Esophagus squamous epithelium (tissue), 4 donors: ENCODE results near the gene WDR1.

Source experiments
- POLR2A ChIP-seq, 4 donors: fragments of 450-650 bp; IDR thresholded peaks; one replicate each; pipeline ENCODE4 v1.6.1; 2017; ENCODE audit warnings: antibody characterized with exemption in 4 of 4, mild to moderate bottlenecking in 4 of 4, moderate library complexity in 3 of 4
- TF ChIP-seq, protein P1 (sequence below), 6 experiments: fragments of 450-650 bp in 4 of 6; fragments of 200-600 bp in 2 of 6; sonication (generic) in 2 of 6; IDR thresholded peaks; one replicate each; pipeline ENCODE4 v1.5.1; 2016 to 2019; ENCODE audit warnings: antibody characterized with exemption in 6 of 6, mild to moderate bottlenecking in 4 of 6, moderate library complexity in 4 of 6

DNA sequence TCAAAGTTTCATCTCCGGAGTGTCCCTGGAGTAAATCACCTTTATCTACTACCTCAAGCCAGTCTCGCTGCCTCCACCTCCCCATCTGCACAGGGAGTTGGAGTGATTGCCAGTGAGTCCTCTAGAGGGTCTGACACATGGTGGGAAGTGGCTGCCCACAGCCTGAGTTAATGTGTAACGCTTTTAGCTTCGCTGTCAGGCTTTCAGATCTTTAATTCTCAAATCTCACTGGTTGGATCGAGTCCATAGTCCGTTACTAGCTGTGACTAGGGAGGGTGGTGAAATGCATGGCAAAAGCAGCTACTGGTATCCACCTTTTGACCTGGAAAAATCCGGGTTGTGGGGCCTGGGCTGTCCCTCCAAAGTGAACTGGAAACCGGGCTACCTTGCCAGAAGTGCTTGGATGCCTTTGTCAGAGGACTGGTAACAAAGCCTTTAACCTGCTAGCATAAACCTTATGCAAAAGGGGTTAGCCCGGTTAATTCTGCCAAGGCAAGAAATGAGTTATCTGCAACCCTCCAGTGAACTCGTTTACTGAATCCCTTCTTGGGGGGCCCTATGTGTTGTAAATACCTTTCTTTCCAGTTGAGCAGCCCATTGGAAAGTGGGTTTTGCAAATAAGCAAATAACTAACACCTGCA is 5.1 kb upstream of the WDR1 start:
- TF ChIP-seq, protein P1, sequence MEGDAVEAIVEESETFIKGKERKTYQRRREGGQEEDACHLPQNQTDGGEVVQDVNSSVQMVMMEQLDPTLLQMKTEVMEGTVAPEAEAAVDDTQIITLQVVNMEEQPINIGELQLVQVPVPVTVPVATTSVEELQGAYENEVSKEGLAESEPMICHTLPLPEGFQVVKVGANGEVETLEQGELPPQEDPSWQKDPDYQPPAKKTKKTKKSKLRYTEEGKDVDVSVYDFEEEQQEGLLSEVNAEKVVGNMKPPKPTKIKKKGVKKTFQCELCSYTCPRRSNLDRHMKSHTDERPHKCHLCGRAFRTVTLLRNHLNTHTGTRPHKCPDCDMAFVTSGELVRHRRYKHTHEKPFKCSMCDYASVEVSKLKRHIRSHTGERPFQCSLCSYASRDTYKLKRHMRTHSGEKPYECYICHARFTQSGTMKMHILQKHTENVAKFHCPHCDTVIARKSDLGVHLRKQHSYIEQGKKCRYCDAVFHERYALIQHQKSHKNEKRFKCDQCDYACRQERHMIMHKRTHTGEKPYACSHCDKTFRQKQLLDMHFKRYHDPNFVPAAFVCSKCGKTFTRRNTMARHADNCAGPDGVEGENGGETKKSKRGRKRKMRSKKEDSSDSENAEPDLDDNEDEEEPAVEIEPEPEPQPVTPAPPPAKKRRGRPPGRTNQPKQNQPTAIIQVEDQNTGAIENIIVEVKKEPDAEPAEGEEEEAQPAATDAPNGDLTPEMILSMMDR (IDR thresholded peaks at IDR 0.05) = no peak
- TF ChIP-seq POLR2A (IDR thresholded peaks at IDR 0.05) = no peak
